HG02870 (cell line): Measurements from ENCODE around the gene CASKIN1.
"Not testable (repeated sequence)": the region's sequence is repeated elsewhere in the genome, so short reads cannot be mapped to it uniquely, and the experiment has no call there.

Experiments
- ATAC-seq: cut with Tn5 transposase; IDR thresholded peaks from one replicate; pipeline ENCODE4 v1.9.1; 2021; ENCODE audit warnings: mild to moderate bottlenecking, moderate library complexity; ENCODE audit not compliant: unreplicated experiment

Gene CASKIN1

GRCh38 chr16:2196162-2196980 lies at the start of gene CASKIN1:
Gene CASKIN1 (minus strand): TSS chr16:2196605. CDS start chr16:2196432, 173 bp downstream.
- ATAC-seq: no peak

GRCh38 chr16:2244926-2245795 lies 48.8 kb upstream of the CASKIN1 start:
- ATAC-seq: no peak

DNA sequence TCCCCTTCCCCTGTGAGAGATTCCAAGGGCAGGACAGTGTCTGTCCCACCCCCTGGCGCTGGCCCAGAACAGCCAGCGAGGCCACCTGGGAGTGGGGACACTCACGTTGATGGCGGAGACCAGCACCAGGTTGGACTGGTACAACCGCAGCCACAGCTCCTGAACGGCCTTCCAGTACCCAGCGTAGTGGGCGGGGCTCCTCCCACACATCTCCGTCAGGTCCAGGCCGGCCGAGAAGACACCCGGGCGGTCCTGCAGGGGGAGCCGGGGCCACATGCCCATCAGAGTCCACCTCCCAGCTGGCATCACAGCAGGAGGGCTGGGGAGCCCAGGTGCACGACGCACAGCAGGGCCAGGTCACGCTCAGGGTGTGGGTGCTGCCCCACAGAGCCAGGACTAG lies 47.9 kb upstream of the CASKIN1 start:
- no peak for ATAC-seq

DNA sequence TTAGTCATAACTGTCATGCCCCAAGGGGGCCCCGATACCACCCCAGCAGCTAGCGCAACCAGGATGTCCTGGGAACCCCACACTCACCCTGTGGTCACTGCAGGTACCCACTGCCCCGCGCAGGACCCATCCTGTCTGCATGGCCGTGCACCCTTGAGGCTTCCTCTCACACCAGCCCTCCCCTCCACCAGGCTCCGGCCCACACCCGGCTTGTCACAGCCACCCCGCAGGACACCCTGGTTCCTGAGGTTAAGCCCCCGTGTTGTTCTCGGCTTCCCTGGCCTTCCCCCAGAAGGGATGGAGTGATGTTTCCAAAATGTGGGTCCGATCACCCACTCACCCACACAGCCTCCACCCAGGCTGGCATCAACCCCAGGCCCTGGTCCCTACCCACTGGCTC lies 47.4 kb upstream of the CASKIN1 start:
- ATAC-seq: no peak

DNA sequence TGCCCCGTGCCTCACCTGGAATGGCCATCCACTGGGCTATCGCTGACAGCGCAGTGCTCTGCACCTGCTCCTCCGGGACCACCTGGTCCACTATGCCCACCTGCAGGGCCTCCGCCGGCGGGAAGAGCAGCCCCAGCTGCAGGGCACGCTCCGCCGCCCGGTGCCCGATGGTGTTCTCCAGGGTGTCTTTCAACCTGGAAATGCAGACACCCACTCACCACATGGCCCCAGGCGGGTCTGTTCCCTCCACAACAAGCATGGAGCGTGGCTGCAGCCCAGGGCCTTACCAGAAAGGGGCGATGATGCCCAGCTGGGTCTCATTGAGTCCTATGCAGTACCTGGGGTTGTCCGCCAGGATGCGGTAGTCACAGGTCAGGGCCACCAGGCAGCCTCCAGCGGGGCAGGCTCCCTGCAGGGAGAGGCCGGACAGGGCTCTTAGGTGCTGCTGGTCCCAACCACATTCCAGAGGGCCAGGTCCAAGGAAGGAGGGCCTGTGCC lies 46.7 kb upstream of the CASKIN1 start:
- no peak for ATAC-seq

- no peak for ATAC-seq
These were observed 46.2 kb upstream of the CASKIN1 start for GRCh38 chr16:2242598-2242997.

DNA sequence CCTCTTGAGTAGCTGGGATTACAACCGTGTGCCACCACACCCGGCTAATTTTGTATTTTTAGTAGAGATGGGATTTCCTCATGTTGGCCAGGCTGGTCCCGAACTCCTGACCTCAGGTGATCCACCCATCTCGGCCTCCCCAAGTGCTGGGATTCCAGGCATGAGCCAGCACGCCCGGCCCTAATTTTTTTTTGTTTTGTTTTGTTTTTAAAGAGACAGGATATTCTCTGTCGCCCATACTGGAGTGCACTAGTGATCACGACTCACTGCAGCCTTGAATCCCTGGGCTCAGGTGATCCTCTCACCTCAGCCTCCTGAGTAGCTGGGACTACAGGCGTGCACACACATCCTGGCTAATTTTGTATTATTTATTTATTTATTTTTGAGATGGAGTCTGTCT lies 43.9 kb upstream of the CASKIN1 start:
- not testable (repeated sequence) for ATAC-seq

GRCh38 chr16:2238838-2239675 lies 42.7 kb upstream of the CASKIN1 start:
- no peak for ATAC-seq

GRCh38 chr16:2238150-2238837 lies 41.9 kb upstream of the CASKIN1 start:
- ATAC-seq: no peak

GRCh38 chr16:2237493-2238149 lies 41.2 kb upstream of the CASKIN1 start:
- ATAC-seq: no peak

DNA sequence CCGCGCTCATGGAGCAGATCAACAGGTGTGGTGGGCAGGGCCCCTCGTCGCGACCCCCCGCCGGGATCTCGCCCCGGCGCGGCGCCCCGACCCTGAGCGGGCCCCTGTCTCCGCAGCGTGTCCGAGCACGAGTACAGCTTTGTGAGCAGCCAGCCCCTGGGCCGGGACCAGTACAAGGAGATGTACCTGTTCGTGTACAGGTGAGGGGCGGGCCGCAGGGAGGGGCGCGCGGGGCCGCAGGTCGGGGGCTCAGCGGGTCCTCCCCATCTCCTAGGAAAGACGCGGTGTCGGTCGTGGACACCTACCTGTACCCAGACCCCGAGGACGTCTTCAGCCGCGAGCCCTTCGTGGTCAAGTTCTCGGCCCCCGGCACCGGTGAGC lies 40.7 kb upstream of the CASKIN1 start:
- ATAC-seq: no peak

DNA sequence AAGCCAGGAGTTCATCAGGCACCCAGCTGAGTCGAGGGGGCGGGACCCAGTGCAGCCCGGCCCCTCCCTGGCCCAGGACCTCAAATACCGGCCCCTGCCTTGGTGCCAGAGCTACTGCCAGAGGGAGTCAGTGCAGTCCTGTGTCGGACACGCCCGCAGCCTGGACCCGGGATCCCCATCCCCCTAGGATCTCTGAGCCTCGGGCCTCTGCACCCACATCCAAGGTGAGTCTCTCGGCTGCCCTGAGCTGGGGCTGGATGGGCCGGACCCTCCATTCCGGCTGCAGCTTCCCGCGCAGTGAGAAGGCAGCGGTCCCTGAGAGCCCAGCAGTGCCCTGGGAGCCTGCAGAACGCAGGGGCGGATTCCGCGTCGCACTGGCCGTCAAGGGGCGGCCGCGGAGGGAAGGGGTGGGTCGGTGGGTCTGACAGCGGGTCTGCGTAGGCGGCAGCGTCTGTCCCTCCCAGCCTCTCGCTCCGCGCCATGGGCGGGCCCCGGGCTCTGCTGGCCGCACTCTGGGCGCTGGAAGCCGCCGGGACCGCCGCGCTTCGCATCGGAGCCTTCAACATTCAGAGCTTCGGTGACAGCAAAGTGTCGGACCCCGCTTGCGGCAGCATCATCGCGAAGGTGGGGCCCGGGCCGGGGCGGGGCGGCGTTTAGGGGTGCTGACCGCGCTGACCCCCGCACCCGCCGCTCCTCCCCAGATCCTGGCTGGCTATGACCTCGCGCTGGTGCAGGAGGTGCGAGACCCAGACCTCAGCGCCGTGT lies 40.1 kb upstream of the CASKIN1 start, which contains the start of gene DNASE1L2:
TSS of gene DNASE1L2 (plus strand) at position 108 of the 765 bp plus-strand sequence. CDS start at position 481, 373 bp downstream.
- ATAC-seq: no peak

DNA sequence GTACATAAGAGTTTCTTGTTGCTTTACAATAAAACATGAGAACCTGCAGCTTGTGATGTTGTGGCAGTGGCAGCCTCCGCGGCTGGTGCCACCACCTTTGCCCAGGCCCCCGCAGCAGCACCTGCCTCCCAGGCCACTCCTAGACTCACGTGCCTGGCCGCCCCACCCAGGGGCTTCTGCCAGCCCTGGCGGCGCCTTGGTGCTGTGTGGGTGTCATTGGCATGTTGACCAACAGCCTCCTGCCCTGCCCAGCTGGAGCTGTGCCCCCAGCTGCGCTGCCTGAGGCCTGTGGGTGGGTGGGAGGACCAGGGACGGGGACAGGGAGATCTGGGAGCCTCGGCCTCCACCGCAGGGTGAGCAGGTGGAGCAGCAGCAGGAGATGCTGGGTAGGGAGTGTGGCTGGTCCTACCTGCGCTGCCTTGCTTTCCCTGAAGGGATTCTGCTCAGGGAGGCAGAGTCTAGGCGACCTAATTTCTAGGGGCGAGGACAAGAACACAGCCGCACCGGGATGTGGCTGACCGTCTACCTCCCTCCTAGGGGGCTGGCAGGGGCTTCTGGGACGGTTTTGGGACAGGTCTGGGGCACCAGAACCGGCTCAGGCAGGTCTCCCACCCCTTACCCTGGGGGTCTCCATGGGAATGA lies 39.4 kb upstream of the CASKIN1 start:
- ATAC-seq: no peak

GRCh38 chr16:2235234-2235651 lies 38.8 kb upstream of the CASKIN1 start:
- ATAC-seq: no peak

- ATAC-seq: no peak
These were observed 38.4 kb upstream of the CASKIN1 start for GRCh38 chr16:2234813-2235170.

DNA sequence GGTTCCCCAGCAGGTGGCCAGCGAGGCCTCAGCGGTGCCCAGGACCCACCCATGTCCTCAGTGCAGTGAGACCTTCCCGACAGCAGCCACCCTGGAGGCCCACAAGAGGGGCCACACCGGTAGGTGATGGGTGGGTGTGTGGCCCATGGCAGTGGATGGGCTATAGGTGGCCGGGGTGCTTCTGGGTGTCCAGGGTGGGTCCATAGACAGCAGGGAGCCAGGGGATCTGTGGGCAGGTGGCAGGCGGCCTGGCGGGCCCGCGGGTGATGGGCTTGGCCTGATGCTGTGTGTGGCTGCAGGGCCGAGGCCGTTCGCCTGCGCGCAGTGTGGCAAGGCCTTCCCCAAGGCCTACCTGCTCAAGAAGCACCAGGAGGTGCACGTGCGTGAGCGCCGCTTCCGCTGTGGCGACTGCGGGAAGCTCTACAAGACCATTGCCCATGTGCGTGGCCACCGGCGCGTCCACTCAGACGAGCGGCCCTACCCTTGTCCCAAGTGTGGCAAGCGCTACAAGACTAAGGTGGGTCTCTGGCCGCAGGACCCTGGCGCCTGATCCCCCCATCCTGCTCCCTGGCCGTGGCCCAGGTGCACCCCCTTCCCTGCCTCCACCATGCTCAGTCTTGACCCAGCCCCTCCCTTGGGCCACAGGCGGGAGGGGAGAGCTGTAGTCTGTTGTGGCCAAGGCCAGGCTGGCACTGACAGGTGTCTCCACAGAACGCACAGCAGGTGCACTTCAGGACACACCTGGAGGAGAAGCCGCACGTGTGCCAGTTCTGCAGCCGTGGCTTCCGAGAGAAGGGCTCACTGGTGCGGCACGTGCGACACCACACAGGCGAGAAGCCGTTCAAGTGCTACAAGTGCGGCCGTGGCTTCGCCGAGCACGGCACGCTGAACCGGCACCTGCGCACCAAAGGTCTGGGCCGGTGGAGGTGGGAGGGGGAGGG lies 37.7 kb upstream of the CASKIN1 start:
- no peak for ATAC-seq

GRCh38 chr16:2233046-2233775 lies 36.8 kb upstream of the CASKIN1 start:
- ATAC-seq: no peak
